Measurements from ENCODE around the gene SV2C.
"Not testable (repeated sequence)": the region's sequence is repeated elsewhere in the genome, so short reads cannot be mapped to it uniquely, and the experiment has no call there.

The SV2C gene

DNA sequence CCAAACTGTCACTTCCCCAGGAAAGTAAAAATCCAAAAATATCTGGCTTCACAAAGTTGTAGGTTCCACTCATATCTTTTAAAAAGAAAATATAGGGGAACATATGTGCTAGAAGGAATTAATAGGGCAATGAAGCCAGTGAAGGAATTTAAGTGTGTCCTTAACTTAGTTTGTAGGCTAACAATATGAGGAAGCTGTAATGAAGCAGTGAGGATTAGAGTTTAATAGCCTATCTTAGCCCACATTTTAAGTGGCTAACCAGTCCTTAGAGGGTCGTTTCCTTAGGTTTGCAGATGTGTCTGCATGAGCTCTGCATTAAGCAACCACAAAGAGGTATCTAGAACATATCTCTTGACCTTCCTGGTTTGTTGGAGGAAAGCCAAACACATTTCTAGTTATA lies 218.7 kb downstream of the SV2C start:
- DNase-seq (ENCODE audit: low read depth in 2 of 2), result not testable (repeated sequence)

DNA sequence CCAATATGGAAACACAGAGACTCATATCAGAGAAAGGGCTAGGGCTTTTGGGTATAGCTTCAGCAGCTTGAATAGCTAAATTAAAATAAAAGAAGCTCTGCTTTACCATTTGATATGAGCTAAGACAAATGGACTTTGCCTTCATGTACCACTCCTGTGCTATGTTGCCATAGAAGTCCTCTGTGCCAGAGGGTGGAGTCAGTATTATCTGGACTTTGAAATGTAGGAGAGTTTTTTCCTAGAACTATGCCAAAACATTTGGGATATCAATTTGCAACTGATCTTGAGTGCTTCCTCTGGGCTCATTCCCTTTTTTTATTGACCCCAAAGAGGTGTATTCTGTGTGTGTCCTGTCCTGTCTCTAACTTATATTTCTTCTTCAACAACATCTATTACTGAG lies 219.5 kb downstream of the SV2C start:
- not testable (repeated sequence) for DNase-seq (ENCODE audit: low read depth in 2 of 2)

DNA sequence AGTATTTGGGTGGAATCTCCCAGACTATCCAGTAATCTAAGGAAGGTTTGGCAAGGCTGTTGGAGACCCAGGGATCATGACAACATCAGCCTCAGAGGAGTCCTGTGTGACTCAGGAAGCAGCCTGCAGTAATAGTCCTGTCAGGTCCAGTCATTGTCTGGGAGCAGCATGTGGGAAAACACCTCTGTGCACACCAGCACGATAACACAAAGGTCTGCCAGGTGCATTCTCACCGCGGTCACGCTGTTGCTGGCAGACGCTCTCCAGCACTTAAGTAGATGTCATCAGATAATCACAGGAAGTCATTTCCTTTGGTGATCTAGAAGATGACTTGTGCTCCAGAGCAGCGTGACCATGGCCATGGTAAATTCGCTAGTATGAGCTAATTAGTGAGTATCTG lies 220.7 kb downstream of the SV2C start:
- peak in 1 of 2 donors; percentile 17 for DNase-seq (ENCODE audit: low read depth in 2 of 2)

DNA sequence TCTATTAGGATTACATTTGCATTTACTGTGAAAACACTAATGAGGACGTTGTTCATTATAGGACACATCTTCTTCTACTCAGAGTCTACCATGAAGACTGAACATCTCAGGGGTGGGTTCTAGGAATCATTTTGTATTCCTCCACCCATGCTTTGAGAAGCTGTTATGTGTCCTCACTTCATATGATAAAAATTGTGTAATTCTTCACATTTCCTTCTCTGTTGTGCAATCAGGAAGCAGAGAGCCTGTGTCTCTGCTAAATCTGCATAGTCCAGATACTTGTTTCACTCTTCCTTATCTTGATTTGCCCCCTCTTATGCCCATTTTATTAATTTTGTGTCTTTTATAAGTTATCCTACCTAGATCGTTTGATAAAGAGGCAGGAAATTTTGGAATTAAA lies 222.1 kb downstream of the SV2C start:
- no peak for DNase-seq (ENCODE audit: low read depth in 2 of 2)

DNA sequence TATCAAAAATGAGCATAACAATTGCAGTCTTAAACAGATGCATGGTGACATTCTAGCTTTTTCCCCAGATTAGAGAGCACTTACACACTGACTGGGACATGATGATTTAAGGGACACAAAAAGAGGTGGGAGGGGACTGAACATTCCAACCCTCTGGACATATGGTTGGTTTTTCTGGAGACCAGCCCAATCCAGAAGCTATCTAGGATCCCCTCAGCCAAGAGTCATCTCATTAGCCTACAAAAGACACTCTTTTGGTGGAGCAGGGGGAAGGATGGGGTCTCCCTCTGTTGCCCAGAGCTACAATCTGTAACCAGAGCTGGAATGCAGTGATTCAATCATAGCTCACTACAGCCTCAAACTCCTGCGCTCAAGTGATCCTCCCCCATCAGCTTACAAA lies 222.6 kb downstream of the SV2C start:
- DNase-seq (ENCODE audit: low read depth in 2 of 2), result no peak

DNA sequence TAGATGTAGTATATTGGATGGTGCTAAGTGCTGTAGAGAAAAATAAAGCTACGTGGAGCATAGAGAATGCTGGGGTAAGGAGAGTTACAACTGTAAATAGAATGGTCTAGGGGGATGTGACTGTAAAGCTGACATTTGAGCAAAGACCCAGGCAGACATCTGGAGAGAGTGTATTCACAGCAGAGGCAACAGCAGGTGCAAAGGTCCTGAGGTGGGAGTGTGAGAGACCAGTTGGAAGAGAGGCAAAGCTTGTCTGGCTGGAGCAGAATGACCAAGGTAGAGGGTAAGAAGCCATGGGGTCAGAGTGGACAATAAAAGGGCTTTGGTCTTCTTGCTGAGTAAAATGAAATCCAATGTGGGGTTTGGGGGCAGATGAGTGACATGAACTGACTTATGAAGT lies 227.0 kb downstream of the SV2C start:
- DNase-seq (ENCODE audit: low read depth in 2 of 2), result no peak

DNA sequence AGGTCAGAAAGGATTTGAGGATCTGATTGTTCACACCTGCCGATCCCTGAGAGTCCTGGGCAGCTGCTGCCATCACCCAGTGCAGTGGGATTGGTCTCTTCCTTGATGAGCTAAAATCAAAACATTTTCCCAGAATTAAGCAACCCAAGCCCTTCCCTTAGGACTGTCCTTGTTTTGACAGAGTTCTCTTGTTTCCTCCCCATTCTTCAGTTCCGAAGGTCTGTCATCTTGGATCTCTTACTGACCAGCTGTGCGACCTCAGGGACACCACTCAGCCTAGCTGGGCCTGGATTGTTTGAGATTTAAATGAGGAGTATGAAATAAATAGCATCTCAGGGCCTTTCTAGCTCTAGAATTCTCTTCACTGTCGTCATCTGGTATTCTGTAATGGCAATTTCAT lies 229.6 kb downstream of the SV2C start:
- DNase-seq (ENCODE audit: low read depth in 2 of 2), result no peak

DNA sequence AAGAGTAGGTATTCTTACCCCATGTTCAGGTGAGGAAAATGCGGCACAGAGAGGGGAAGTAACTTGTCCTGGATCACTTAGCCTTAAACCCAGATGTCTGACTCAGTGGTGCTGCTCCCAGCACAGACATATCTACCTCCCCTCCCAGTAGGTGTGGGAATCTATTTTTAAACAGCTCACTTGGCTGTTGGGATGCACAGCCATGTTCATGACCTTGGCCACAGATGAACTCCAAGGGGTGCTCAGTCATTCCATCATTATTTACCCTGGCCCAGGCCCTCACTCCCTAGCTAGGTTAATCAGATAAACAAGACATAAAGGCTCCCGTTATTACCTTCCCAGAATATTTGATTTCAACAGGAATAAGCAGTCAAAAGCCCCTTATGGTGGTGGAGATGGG lies 231.5 kb downstream of the SV2C start:
- no peak for DNase-seq (ENCODE audit: low read depth in 2 of 2)

DNA sequence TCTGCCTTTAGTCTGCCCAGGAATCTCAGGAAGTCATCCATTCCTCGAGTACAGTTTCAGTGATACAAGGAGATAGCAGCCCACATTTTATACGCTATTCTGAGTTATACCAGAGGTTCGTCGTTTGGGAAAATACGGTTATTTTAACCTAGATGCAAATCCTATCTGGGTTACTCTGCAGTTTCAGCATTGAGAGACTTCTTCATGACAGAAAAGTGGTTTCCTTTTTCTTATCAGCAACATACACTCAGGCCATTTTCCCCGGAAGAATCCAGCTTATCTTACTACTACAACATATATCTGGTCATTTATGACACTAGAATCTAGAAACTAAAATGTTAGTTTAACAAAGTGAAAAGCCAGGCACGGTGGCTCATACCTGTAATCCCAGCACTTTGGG lies 236.5 kb downstream of the SV2C start:
- DNase-seq (ENCODE audit: low read depth in 2 of 2), result no peak

DNA sequence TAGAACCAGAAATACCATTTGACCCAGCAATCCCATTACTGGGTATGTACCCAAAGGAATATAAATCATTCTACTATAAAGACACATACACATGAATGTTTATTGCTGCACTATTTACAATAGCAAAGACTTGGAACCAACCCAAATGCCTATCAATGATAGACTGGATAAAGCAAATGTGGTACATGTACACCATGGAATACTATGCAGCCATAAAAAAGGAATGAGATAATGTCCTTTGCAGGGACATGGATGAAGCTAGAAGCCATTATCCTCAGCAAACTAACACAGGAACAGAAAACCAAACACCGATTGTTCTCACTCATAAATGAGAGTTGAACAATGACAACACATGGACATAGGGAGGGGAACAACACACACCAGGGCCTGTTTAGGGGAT lies 240.3 kb downstream of the SV2C start:
- DNase-seq (ENCODE audit: low read depth in 2 of 2), result not testable (repeated sequence)

DNA sequence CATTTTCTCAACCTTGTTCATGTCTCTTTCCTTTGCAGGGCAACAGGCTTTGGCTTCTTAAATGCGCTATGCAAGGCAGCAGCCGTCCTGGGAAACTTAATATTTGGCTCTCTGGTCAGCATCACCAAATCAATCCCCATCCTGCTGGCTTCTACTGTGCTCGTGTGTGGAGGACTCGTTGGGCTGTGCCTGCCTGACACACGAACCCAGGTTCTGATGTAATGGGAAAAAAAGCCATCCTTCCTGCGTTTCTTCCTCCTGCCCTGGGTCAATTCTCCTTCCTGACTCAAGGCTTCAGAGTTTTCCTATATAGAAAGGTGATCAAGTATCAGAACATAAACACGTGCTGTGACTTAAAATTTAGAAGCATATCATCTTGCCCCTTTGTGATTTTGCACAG lies 242.1 kb downstream of the SV2C start:
- no peak for DNase-seq (ENCODE audit: low read depth in 2 of 2)

DNA sequence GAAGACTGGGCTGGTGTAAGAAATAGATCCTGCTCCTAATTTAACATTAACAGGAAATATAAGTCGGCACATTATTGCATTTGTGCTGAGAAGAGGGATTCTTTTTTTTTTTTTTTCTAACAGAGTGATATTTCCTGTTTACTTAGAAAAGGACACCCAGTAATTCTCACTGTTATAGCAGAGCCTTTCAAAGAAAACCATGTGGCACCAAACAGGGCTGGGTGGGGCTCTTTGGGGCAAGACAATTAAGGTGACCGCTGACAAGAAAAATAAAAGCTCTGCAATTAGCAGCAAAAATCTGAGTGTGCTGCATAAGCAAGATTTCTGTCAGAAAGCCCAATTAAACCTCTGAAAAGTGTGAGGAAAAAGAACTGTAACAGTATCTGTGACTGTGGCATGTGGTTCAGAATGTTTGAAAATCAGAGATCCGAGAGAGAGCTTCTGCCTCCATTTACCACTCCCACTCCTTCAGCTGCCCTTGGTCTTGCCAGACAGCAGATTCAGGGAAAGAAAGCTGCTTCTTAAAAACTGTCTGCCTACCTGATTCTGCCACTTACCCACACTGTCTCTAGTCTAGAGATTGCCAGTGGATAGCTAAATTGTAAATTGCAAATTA lies 242.8 kb downstream of the SV2C start:
- DNase-seq (ENCODE audit: low read depth in 2 of 2), result peak; percentile 12 to 14

DNA sequence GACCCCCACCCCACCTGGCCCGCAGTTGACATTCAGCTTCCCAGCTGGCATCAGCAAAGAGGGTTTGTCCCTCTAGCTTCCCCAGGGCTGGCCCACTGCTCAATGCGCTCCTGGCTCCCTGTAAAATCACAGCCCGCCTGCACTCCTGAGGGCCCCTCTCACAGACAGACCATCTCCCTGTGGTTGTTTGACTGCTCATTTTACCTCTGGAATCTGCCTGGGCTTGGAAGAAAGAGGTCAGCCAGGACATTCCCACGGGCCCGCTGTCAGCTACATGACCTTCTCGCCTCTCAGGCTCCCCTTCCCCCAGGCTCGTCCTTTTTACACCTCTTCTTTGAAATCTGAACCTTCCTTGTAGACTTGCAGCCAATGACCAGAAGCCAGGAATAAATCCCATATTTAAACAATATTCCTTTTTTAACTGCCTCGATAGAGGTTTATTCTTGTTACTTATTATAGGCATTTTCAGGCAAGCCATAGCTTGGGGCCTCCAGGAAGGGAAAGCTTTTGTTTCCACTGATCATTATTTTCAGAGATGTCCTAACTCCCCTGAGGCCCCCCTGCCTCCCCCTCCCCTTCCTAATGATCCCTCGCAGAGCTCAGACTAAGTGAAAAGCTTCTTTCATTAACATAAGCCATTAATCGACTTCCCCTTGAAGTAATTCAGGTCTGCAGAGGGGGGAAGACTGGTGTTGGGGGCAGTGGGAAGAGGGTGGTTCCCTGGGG lies 243.6 kb downstream of the SV2C start:
- DNase-seq (ENCODE audit: low read depth in 2 of 2), result no peak

DNA sequence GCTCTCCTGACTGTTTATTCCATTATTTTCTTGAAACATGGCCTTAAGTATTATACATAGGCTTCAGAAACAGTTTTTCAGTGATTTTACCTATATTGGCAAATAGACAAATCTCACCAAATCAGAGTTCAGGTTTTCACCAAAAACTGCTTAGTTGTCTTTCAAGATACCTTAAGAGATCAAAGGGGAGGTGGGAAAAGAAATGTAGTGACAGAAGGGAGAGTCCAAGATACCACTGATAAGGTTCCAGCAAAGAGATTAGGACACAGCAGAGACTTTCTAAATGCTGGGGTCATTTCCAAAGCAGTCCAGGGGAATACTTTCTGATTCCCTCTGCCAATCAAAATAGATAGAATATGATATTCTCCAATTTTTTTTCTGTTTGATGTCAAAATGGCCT lies 246.2 kb downstream of the SV2C start:
- DNase-seq (ENCODE audit: low read depth in 2 of 2), result no peak

DNA sequence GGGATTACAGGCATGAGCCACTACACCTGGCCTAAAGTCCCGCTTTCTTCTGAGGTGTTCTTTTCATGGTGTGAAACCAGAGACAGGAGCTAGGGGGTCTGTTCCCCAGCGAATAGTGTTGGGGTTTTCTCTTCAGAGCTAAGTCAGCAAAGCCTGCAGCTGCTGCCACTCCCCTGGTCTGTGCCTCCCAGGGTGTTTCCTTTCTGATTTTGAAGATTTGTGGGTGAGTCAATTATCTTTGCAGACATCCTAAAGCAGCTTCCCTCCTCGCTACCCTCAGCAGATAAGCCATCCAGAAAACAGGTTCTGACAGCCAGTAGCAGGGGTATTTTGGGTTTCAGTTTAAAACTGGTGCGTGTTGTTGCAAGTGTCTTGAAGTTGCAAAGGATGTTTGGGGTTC lies 247.9 kb downstream of the SV2C start:
- peak in 1 of 2 donors; percentile 4 for DNase-seq (ENCODE audit: low read depth in 2 of 2)

DNA sequence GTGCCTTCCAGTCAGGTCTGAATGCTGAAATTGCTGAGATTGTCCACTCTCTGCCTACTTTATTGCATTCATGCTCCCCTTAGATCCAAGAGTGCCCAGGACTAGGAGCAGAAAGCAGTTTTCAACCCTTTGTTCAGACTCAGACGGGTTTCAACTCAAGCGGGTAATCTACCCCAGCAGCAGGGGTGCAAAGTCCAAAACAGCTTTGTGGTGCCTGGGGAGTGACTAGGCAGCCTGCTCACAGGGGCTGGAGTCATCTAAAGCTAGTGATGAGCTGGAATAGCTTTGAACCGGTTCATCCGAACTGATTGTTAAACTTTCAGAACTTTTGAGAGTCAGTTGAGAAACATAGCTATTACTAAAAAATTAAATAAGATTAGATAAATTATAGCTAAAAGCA lies 248.9 kb downstream of the SV2C start:
- DNase-seq (ENCODE audit: low read depth in 2 of 2), result no peak

DNA sequence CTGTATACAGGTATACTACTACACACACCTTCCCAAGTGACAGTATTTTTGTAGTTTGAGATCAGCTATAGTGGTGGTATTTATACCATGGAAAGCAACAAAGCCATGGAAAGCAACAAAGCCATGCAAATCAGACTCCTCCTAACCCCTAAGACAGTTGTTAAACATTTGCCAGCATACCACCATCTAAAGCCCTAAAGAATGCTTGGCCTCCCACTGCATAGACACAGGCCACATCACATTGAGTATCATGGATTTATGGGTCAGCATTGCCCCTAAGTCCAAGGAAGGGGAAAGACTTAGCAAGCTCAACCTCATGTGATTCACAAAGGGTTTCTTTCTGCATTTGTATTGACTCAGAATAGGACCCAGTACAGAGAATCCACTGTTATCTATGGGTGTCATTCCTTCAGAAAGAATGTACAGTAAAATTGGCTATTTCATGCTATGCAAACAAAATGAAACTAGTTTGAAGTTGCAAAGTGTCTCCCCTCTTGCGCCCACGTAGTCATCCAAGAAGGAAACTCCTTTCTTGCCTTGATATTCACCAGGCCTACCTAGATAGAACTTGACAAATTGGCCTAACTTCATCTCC lies 249.5 kb downstream of the SV2C start:
- no peak for DNase-seq (ENCODE audit: low read depth in 2 of 2)

DNA sequence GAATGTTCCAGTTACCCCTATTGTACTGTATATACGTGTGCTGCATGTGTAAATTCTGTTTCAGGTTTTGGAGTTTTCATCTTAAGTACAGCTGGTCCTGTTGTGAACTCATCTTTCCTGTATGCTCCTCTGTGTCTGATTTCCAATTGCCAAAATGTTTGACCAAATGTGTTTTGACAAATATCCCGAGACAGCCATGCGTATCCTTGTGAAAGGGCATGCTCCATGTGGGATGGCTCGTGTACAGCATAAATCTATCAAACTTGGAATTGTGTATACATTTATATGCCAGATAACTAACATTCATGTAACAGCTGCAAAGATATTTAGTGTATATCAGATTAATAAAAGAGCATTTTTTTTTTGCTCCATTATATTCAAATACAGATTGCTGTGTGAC lies 250.4 kb downstream of the SV2C start:
- DNase-seq (ENCODE audit: low read depth in 2 of 2), result no peak

DNA sequence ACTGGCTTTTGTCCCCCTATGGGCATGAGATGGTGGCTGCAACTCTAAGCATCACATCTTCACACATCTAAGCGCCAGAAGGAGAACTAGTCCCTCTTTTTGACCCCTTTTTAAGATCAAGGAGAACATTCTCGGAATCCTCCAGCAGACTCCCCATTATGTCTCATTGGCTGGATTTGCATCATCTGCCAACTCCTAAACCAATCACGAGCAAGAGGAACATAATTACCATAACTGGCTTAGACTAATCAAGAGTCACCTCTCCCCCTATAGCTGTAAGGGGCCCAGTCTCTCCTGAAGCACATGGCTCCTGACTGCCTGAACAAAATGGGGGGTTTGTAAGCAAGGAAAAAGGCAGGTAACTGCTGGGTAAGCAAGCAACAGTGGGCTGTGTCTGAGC lies 251.4 kb downstream of the SV2C start:
- no peak for DNase-seq (ENCODE audit: low read depth in 2 of 2)

DNA sequence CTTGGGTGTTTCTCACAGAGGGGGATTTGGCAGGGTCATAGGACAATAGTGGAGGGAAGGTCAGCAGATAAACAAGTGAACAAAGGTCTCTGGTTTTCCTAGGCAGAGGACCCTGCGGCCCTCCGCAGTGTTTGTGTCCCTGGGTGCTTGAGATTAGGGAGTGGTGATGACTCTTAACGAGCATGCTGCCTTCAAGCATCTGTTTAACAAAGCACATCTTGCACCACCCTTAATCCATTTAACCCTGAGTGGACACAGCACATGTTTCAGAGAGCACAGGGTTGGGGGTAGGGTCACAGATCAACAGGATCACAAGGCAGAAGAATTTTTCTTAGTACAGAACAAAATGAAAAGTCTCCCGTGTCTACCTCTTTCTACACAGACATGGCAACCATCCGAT lies 252.3 kb downstream of the SV2C start:
- not testable (repeated sequence) for DNase-seq (ENCODE audit: low read depth in 2 of 2)

DNA sequence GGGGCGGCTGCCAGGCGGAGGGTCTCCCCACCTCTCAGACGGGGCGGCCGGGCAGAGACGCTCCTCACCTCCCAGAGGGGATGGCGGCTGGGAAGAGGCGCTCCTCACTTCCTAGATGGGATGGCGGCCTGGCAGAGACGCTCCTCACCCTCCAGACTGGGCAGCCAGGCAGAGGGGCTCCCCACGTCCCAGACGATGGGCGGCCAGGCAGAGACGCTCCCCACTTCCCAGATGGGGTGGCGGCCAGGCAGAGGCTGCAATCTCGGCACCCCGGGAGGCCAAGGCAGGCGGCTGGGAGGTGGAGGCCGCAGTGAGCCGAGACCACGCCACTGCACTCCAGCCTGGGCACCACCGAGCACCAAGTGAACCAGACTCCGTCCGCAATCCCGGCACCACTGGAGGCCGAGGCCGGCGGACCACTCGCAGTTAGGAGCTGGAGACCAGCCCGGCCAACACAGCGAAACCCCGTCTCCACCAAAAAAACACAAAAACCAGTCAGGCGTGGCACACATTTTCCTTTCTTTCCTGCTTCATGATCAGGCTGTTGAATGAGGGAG lies 253.1 kb downstream of the SV2C start:
- DNase-seq (ENCODE audit: low read depth in 2 of 2), result not testable (repeated sequence)

DNA sequence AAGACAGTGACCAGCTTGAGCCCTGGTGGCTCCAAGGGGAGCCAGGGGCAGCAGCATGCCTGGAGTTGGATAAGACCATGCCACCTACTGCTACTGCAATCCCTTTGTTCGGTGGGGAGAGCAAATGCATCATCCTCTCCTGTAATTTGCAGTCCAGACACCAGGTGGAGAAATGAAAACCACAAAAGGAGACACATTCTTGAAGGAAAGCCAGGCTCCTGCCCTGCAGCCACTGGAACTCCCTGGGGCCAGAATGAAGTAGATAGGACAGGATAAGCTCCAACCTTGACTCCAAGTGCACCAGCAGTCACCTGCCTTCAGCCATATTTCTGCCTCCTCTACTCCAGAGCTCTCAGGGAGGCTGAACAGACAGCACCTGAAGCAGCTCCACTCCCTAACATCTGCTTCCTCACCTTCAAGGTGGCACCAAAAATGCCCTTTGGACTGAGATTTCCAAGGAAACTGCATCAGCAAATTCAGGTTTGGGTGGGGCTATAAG lies 254.8 kb downstream of the SV2C start:
- peak in 1 of 2 donors; percentile 14 for DNase-seq (ENCODE audit: low read depth in 2 of 2)

DNA sequence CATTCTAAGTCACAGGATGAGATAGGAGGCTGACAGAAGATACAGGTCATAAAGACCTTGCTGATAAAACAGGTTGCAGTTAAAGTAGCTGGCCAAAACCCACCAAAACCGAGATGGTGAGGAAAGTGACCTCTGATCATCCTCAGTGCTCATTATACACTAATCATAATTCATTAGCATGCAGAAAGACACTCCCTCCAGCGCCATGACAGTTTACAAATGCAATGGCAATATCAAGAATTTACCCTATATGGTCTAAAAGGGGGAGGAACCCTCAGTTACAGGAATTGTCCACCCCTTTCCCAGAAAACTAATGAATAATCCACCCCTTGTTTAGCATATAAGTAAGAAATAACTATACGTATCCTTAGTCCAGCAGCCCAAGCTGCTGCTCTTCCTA lies 256.7 kb downstream of the SV2C start:
- no peak for DNase-seq (ENCODE audit: low read depth in 2 of 2)
